Colonic mucosa (tissue), 4 donors: ENCODE measurements around the gene DDX28. TPM values are rescaled to one million over a fixed set of nuclear protein-coding genes. Genes with fewer than 3 reads are reported as not detected.

Experiments used
- DNase-seq: peaks from one replicate; pipeline ENCODE4 v3.0.0-alpha.2; 2020
- H3K27ac ChIP-seq: fragments of 200-600 bp; one replicate; pipeline ENCODE4 v1.8.0; 2021
- H3K27me3 ChIP-seq: fragments of 200-600 bp; one replicate; pipeline ENCODE4 v1.8.0; 2021
- H3K36me3 ChIP-seq: fragments of 200-600 bp; one replicate; pipeline ENCODE4 v1.8.0; 2021
- H3K4me1 ChIP-seq: fragments of 200-600 bp; one replicate; pipeline ENCODE4 v1.8.0; 2021; ENCODE audit warnings: mild to moderate bottlenecking
- H3K4me3 ChIP-seq: fragments of 200-600 bp; one replicate; pipeline ENCODE4 v1.8.0; 2021
- H3K9ac ChIP-seq, 2 donors: one replicate each; pipeline ENCODE4 v1.7.0; 2013; ENCODE audit warnings: control low read depth in 2 of 2, low read depth in 2 of 2, low read length in 2 of 2
- H3K9me3 ChIP-seq: fragments of 200-600 bp; one replicate; pipeline ENCODE4 v1.8.0; 2021
- CTCF ChIP-seq: fragments of 200-600 bp; IDR thresholded peaks from one replicate; pipeline ENCODE4 v1.8.0; 2022; ENCODE audit warnings: antibody characterized with exemption, mild to moderate bottlenecking
- intact Hi-C: fragments of 100-400 bp; cut with DNase I; formaldehyde crosslinking; loops from one replicate; pipeline ENCODE4 v1.14.1; 2022
- total RNA-seq, 2 donors: library from RNA; stranded (reverse); fragmentation: NEBNext Ultra II Directional in 1 of 2; extraction: Animal tissue kit (Norgen Biotek cat#: 25700) in 1 of 2; gene quantifications; one replicate each; pipeline ENCODE4 v1.2.1, GENCODE V29; 2021
- donor health status: healthy.
- donor health status: DM: no; HTN: no; CAD: no.
- donor health status: DM: no; HTN: no; CAD: no.

The DDX28 gene
- total RNA-seq, 2 donors from 2014 or later: 6.8 to 10.7 TPM

GRCh38 chr16:67982011-67982696, 40.9 kb downstream of the DDX28 start:
- DNase-seq: no peak
- intact Hi-C loops: no loop called here
- H3K4me1 ChIP-seq: peaks cover 7% of the 10 kb centered on the region
- no peaks in the 10 kb centered on the region for H3K27me3 ChIP-seq
- H3K9me3 ChIP-seq: no peaks in the 10 kb centered on the region
- no peak overlapping the region for H3K4me3 ChIP-seq
- no peak overlapping the region for H3K27ac ChIP-seq
- H3K9ac ChIP-seq: no peak overlapping the region
- no peaks in the 10 kb centered on the region for H3K36me3 ChIP-seq
- TF ChIP-seq CTCF: no peak

- TF ChIP-seq CTCF: no peak
- intact Hi-C loops: no loop called here
- no peak for DNase-seq
- no peak within 1 kb of the TSS for H3K27ac ChIP-seq
- no peaks in the 10 kb centered on the region for H3K27me3 ChIP-seq
- H3K4me3 ChIP-seq: no peak within 1 kb of the TSS
- H3K9me3 ChIP-seq: no peaks in the 10 kb centered on the region
- no peaks in the 10 kb centered on the region for H3K36me3 ChIP-seq
- peaks cover 7% of the 10 kb centered on the region for H3K4me1 ChIP-seq
- H3K9ac ChIP-seq: no peak within 1 kb of the TSS
Observed at GRCh38 chr16:67979955-67980678, 42.9 kb downstream of the DDX28 start, which contains the start of gene DPEP3. DPEP3 (minus strand) TSS chr16:67980499; CDS start chr16:67980380, 119 bp downstream.

GRCh38 chr16:67977469-67978227, 45.4 kb downstream of the DDX28 start:
- TF ChIP-seq CTCF: no peak
- Histone ChIP-seq H3K27me3 (no peaks in the 10 kb centered on the region), H3K4me1 (no peaks in the 10 kb centered on the region), H3K9me3 (no peaks in the 10 kb centered on the region), H3K4me3 (no peak overlapping the region), H3K9ac (no peak overlapping the region), H3K36me3 (no peaks in the 10 kb centered on the region), H3K27ac (no peak overlapping the region)
- intact Hi-C loops: no loop called here
- no peak for DNase-seq

- no peak for TF ChIP-seq CTCF
- H3K9ac ChIP-seq: no peak overlapping the region
- H3K36me3 ChIP-seq: no peaks in the 10 kb centered on the region
- intact Hi-C loops: no loop called here
- no peak overlapping the region for H3K4me3 ChIP-seq
- no peaks in the 10 kb centered on the region for H3K9me3 ChIP-seq
- H3K27me3 ChIP-seq: no peaks in the 10 kb centered on the region
- no peak for DNase-seq
- no peaks in the 10 kb centered on the region for H3K4me1 ChIP-seq
- H3K27ac ChIP-seq: no peak overlapping the region
Observed at GRCh38 chr16:67977005-67977404, 46.0 kb downstream of the DDX28 start.

GRCh38 chr16:67976205-67976604, 46.8 kb downstream of the DDX28 start:
- DNase-seq: no peak
- Histone ChIP-seq H3K36me3 (no peaks in the 10 kb centered on the region), H3K4me3 (no peak overlapping the region), H3K9ac (no peak overlapping the region), H3K27me3 (no peaks in the 10 kb centered on the region), H3K27ac (no peak overlapping the region), H3K4me1 (no peaks in the 10 kb centered on the region), H3K9me3 (no peaks in the 10 kb centered on the region)
- TF ChIP-seq CTCF: no peak
- intact Hi-C loops: no loop called here
